Right lobe of liver (tissue), 4 donors: ENCODE results near the gene MNT.

ENCODE experiments used
- CTCF ChIP-seq, 4 donors: fragments of 200-600 bp in 3 of 4; fragments of 450-650 bp in 1 of 4; IDR thresholded peaks; one replicate each; pipeline versions ENCODE4 v1.5.1 to v1.8.0; 2016 to 2022; ENCODE audit warnings: antibody characterized with exemption in 4 of 4, mild to moderate bottlenecking in 2 of 4
- POLR2A ChIP-seq: fragments of 450-650 bp; IDR thresholded peaks from one replicate; pipeline ENCODE4 v1.6.1; 2017; ENCODE audit warnings: antibody characterized with exemption, mild to moderate bottlenecking
- donor health status: DM: no; HTN: no; CAD: no.
- donor health status: DM: no; HTN: no; CAD: no.
- donor health status: DM: no; HTN: yes; CAD: no.

GRCh38 chr17:2435862-2436261 lies 35.0 kb upstream of the MNT start:
- TF ChIP-seq CTCF (IDR thresholded peaks at IDR 0.05) (no peak), POLR2A (no peak)
